GM21367 (cell line): ENCODE results near the gene SPEG.

Source experiments
- ATAC-seq: cut with Tn5 transposase; IDR thresholded peaks from one replicate; pipeline ENCODE4 v1.9.1; 2021; ENCODE audit not compliant: unreplicated experiment

SPEG gene

GRCh38 chr2:219525533-219526232 lies 91.0 kb downstream of the SPEG start:
- no peak for ATAC-seq

- no peak for ATAC-seq
These were observed 91.9 kb downstream of the SPEG start for GRCh38 chr2:219526320-219527075.

GRCh38 chr2:219527076-219527394 lies 92.4 kb downstream of the SPEG start:
- no peak for ATAC-seq

GRCh38 chr2:219527472-219527871 lies 92.8 kb downstream of the SPEG start:
- ATAC-seq, result no peak

- ATAC-seq, result peak; percentile 84
These were observed 95.7 kb downstream of the SPEG start for GRCh38 chr2:219530048-219530963.

- no peak for ATAC-seq
These were observed 97.2 kb downstream of the SPEG start for GRCh38 chr2:219531639-219532377.

GRCh38 chr2:219532378-219532649 lies 97.7 kb downstream of the SPEG start:
- ATAC-seq, result no peak

- no peak for ATAC-seq
These were observed 99.5 kb downstream of the SPEG start for GRCh38 chr2:219533930-219534661.

GRCh38 chr2:219536425-219536824 lies 101.8 kb downstream of the SPEG start:
- no peak for ATAC-seq

- ATAC-seq, result no peak
These were observed 102.3 kb downstream of the SPEG start for GRCh38 chr2:219536967-219537366.

- no peak for ATAC-seq
These were observed 103.2 kb downstream of the SPEG start for GRCh38 chr2:219537657-219538488.

GRCh38 chr2:219538504-219538951 lies 103.9 kb downstream of the SPEG start:
- no peak for ATAC-seq

- no peak for ATAC-seq
These were observed 104.5 kb downstream of the SPEG start for GRCh38 chr2:219538956-219539788.

GRCh38 chr2:219539926-219540678 lies 105.5 kb downstream of the SPEG start:
- ATAC-seq, result no peak

GRCh38 chr2:219540784-219541504 lies 106.3 kb downstream of the SPEG start:
- no peak for ATAC-seq

- peak; percentile 48 for ATAC-seq
These were observed 107.1 kb downstream of the SPEG start for GRCh38 chr2:219541611-219542180.
